T-helper 1 cell (primary cell): ENCODE results near the gene LIN7C.

Source experiments
- DNase-seq, 5 donors: peaks; one replicate each; pipeline ENCODE4 v3.0.0-alpha.2; 2012 to 2020

Gene LIN7C

DNA sequence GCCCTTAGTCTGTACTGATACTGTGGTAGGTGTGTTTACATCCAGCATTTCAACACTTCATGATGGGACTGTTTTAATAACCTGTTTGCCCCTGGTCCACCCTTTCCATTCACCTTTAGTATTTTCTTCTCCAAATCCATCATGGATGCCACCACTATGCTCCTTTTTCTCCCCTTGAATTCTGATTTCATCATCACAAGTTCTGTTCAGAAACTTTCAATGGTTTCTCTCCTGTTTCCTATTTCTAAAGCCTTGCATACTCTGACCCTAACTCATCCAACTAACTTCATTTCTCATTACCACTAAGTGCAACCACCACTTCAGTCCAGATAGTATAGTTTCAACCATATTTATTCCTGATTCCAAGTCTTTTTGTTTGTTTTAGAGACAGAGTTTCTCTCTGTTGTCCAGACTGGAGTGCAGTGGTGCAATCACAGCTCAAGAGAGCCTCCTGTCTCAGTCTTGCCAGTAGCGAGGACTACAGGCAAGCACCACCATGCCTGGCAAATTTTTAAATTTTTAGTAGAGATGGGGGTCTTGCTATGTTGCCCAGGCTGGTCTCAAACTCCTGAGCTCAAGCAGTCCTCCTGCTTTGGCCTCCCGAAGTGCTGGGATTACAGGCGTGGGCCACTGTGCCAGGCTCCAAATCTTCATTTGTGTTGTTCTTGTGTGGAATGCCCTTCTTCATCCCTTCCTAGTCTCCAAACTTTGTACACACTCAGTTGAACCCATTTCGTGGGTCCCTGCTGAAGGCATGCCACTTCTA, 1.2 kb upstream of the LIN7C start:
- DNase-seq = peak in 1 of 5 donors; percentile 0

DNA sequence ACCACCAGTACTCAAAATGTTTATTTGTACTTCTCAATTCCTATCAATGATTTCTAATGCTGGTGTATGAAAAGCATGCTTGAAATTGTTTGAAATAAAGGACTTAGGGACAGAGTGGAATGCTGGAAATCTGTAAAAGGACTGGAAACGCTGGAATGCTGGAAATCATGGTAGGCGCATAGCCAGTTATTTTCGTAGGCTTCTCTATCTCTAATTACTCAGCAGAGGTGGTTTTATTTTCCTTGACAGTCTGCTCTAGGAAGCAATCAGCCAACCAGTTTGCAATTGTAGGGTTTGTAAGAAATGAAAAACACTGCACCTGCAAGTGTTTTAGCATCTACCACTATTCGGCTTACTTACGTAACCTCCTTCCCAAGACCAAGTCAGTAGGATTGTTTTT, 788 bp downstream of the LIN7C start:
- DNase-seq = no peak

DNA sequence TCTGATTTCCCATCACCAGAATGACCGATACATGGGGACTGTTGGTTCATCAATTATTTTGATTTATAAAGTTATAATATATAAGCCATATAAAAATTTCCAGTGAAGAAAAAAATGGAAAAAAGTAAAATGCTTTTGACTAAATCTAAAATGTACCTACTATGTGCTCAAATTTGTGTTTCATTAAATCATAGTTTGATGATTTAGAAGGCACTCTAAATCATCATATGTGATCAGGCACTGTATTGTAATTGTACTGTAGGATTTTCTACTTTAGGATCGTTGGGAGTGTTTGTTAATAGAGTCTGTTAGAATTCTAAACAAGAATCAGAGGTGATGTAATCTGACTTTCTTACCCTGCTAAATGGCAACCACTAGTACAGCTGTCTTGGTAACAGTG, 2.4 kb downstream of the LIN7C start:
- no peak for DNase-seq

DNA sequence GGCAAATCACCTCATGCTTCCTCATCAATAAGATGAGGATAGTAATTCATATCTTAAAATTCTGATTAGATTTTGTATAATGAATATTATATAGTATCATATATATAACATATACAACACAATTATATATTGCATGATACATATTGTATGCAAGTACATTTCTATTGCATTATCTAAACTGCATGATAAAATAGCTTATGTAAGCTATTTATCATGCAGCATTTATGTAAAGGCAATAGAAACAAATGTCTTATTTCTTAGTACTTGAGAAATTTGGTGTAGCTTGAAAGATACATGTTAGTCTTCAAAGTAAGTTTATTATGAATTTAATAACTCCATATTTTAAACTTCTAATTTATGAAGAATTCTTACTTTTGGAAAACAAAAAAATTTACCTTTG, 5.5 kb downstream of the LIN7C start:
- DNase-seq = no peak

DNA sequence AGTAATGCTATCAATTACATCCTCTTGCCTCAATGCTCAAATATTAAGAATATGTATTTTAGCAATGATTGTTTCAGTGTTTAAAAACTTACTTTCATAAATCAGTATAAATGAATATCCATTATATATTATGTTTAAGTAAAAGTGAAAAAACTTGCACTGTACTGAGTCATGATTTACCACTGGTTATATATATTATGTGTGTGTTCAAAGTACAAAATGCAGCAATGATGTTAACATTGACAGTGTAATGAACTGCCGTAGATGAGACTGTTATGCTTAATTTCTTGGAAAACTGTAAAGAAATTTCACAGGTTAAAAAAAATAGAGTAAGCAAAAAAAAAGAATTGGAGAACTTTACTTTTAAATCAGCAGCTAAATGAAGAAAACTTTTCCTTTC, 8.7 kb downstream of the LIN7C start:
- no peak for DNase-seq

DNA sequence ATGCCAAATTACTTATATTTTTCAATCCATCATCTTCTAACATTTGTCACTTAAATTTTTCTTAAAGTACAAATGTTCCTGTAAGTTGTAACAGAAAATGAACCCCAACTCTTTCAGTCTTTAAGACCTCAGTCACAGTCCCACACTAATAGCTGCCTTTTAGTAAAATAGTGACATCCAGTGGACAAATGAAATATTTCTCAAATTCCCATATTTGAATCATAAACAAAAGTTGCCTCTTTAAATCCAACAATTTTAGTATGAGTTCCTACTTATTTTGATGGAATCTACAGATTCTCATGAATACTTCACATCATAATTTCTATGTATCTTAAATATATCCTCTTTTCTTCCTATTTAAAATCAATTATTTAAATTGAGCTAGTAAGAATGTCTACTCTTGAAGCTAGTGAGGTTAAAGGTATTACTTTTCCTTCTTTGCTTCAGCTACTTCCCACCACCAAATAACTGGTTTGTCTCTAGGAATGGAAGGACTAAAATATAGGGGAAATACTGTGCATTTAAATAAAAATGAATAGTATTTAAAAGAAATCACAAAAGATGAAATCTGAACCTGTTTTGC, 9.2 kb downstream of the LIN7C start:
- peak in 1 of 5 donors; percentile 9 for DNase-seq

DNA sequence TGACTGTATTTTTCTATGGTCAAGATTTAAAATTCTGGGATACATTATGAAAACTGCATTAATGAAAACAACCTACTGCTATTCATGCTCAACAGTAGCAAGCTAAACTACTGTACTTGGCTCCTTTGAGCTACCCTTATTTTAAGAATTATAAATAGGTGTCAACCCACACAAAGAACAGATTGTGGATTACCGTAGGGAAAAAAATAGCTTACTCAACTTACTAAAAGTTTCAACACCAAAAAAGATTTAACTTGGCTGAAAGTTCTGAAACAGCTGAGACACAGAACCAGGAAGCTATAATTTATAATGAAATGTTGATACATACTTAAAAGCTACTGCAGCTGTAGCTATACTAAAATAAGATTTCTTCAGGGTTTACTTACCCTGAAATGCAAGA, 10.1 kb downstream of the LIN7C start:
- DNase-seq = no peak

DNA sequence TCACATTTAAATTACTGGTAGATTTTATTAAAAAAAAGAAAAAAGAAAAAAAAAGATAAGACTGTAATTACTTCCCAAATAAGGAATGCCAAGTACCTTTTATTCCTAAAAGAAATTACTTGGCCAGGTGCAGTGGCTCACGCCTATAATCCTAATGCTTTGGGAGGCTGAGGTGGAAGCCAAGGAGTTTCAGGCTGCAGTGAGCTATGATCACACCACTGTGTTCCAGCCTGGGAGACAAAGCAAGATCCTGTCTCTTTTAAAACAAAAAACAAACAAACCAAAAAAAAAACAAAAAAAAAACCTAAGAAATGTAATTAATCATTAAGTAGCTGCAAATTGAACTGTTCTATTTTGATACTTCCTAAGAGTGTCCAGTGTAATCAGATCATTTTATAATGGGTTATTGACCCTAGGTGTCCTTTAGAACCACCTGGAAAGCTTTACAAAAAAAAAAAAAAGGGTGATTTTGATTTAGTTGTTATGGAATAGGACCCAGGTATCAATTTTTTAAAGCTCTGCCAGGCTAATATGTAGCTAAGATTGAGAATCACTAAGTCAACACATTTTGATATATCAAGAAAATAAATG, 10.8 kb downstream of the LIN7C start:
- no peak for DNase-seq

DNA sequence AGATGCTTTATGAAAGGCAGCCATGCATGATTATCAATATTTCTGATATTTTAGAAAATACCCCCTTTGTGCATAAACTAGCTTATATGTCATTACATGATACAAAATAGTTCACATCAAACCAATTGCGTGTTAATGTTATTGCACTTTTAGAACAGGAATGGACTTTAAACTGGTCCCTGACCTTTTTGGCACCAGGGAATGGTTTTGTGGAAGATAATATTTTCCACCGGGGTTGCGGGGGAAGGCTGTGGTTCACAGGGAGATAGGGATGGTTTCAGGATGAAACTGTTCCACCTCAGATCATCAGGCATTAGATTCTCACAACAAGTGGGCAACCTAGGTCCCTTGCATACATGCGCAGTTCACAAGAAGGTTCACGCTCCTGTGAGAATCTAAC, 17.5 kb downstream of the LIN7C start:
- no peak for DNase-seq

DNA sequence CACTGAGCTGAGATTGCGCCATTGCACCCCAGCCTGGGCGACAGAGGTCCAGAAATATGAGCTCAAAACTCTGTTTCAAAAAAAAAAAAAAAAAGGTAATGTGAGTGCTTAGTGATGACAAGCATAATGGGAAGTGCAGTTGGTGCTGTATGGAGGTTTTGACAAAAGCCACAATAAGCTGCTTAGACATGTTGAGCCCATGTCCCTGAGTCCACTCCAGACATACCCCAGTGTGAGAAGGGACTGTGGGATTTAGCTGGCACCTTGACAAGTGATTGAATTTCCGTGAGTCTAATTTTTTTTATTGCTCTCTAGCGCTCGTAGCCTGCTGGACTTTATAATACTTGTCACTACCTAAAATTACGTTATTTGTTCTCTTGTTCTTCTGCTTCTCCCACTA, 18.9 kb downstream of the LIN7C start:
- DNase-seq = no peak

DNA sequence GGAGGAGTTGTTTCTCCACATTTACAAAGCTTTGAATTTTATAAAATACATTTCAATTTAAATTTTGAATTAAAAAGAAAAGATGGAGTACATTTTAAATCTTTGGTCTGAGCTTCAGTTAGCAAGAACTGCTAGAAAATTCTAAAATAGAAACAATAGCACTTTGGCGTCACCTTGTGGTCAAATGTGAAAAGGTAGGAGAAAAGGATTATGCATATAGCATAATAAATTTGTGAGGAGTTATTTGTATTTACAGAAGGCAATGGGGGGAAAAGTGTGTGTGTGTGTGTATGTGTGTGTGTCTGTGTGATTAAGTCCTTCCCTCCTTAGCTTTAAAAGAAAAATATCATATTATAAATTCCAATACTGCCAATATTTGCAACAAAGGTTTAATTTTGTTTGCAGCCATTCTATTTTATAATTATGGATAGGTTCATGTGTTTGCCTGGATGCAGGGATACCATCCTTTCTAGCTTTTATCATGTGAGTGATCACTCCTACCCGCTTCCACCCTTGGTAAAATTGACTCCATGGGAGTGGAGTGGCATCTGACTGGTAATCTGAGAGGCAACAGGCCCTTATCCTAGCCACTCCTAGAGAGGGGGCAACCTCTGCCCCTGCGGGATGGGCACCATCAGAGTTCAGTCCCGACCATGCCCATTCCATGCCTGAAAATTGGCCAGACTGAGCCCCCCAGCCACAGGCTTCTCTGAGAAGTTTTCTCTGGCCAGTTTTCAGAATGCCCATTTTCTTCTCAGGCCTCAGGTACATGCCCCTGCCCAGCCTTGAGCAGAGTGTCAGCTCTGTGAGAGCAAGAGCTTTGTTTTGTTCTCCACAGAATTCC, 20.4 kb downstream of the LIN7C start:
- peak in 3 of 5 donors; percentile 15 to 42 (median 29) for DNase-seq

DNA sequence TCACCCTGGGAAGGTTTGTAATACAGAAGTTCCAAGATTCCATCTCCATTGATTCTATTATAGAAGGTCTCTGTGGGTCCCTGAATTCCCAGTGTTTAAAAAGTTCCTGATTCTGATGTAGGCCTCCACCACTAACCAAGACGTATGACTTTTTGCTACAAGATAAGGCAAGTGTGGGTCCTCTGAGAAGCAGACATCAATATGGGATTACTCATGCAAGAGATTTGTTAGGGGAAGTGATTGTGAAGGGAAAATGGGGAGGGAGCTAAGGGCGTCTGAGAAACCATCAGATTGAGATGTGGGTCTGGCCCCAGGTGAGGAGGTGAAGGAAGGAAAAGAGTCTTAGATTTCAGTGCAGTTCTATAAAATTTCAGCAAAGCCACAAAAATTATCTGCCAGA, 23.8 kb downstream of the LIN7C start:
- DNase-seq = no peak

DNA sequence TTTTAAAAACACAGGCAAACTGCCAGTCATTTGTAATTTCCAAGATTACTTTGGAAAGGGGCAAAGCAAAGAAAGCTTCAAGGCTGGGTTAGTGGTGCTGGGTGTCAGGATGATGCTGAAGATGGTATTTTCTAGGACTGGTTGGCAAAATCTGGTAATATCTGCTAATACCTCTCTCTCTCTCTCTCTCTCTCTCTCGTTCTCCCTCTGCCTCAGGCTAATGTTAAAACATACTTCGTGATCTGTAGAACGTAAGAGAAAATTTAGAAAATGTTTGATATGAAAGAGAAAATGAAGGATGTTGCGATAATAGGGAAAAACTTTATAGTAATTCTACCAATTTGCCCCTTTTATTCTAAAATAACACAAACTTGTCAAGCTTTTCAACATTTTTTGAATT, 24.6 kb downstream of the LIN7C start:
- DNase-seq = no peak

DNA sequence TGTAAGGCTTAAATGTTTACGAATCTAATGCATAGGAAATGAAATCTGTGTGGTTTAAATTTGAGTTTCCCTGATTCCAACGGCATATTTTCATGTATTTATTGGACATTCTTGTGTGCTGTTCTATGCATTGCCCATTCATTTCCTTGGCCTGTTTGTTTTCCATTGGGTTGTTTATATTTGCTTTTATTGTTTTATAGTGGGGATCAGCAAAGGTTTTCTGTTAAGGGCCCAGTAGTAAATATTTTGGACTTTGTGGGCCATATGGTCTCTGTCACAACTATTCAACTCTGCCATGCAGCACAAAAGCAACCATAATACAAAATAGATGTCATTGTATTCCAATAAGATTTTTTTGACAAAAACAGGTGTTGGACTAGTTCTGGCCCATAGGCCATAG, 28.7 kb downstream of the LIN7C start:
- no peak for DNase-seq

DNA sequence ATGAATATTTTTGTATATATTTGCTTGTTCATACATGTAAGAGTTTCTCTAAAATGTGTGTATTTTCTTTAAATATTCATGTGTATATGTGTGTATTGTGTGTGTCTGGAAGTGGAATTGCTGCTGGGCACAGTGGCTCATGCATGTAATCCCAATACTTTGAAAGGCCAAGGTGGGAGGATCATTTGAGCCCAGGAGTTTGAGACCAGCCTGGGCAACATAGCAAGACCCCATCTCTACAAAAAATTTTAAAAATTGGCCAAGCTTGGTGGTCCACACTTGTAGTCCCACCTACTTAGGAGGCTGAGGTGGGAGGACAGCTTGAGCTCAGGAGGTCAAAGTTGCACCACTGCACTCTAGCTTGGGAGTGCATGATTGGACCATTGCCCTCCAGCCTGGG, 29.3 kb downstream of the LIN7C start:
- DNase-seq = no peak

DNA sequence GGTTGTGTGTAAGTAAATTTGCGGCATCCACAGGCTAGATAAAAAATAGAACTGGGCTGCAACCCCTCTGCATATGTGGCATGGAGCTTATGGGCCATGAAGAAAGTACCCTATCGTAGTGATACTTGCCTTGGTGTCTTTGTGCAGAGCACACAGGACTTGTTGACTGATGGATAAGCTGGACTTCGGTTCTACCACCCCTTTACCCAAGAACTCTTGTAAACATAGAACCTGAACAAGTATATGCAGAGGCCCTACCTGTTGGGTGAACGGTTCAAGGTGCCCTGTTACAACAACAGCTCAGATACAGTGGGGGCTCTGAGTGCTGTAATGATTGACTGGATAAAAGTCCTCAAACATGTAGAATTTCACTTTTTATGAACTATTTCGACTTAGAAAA, 30.9 kb downstream of the LIN7C start:
- DNase-seq = no peak

DNA sequence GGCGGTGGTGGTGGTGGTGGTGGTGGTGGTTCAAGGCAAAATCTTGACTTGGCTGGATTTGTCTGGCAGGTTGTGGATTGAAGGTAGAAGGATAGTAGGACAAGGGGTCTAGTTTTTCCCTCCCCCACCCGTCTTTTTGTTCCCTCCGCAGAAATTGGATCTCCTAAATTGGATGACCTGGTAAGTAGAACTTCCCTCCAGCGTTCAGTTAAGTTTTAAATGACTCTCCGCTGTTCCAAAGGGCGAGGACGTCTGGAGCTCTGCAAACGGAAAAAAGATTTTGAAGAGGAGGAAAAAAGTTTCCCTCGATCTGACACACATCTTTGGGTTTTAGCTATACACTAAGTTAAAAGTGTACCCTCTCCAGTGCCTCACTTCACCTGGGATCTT, 33.6 kb downstream of the LIN7C start:
- no peak for DNase-seq

DNA sequence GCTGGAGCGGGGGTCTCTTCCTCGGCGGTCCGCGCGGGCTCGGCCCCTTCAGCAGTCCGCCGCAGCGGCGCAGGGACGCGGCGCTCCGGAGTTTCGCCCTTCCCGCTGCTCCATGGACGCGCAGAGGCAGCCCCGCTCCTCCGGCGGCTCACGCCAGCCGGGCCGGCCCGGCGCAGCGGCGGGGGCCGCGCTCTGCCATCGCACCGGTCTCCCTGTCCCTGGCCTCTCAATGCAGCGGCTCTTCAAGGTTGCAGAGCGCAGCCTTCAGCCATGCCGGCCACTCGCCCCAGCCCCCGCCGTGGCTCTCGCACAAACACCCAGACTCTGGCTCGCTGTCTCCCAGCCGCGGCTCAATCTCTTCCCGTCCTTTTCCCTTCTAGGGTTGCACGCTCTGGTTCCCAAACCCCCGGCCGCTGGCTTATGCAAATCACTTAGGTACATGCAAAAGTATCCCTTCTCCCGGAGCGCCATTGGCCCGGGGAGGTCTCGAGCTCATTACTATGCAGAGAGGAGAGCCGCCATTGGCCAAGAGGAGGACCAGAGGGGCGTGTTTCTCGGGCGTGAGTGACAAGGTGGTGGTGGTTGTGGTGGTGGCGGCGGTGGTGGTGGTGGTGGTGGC, 34.1 kb downstream of the LIN7C start, which contains the start of gene LGR4:
Gene LGR4 (minus strand): TSS at position 393 of the 619 bp plus-strand sequence. CDS start 488 bp downstream, outside the sequence.
- DNase-seq = peak; percentile 38 to 60 (median 53)

DNA sequence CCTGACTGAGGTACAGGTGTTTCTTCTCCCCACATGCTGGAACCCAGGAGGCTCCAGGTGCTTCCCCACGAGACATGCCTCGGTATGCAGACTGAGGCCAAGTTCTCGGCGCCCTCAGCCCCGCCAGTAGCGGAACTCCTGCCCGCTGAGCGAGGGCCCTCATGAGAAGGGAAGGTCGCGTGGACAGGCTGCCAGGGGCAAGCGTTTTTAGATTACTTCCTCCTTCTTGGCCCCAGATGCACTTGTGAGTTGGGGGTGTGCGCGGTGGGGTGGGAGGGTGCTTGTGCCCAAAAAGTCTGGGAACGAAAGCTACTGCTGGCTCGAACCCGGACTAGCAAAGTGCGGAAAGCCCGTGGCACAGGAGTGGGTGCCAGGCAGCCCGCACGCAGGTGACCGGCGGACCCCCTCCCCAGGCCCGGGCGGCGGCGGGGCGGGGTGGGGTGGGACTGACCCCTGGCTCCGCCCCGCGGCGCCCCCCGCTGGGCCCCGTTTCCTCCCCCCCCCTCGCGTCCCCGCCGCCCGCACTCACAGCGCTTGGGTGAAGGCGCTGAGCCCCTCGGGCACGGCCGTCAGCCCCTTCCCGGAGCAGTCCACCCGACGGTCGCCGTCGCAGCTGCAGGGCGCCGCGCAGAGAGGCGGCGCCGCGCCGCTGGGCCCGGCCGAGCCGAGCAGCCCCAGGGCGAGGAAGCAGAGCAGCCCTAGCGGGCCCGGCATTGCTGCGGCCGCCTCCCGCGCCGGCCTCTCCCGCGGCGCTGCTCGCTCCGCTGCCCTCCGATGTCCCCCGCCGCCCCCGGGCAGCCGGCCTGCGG, 34.8 kb downstream of the LIN7C start:
- peak in 2 of 5 donors; percentile 12 to 17 for DNase-seq

DNA sequence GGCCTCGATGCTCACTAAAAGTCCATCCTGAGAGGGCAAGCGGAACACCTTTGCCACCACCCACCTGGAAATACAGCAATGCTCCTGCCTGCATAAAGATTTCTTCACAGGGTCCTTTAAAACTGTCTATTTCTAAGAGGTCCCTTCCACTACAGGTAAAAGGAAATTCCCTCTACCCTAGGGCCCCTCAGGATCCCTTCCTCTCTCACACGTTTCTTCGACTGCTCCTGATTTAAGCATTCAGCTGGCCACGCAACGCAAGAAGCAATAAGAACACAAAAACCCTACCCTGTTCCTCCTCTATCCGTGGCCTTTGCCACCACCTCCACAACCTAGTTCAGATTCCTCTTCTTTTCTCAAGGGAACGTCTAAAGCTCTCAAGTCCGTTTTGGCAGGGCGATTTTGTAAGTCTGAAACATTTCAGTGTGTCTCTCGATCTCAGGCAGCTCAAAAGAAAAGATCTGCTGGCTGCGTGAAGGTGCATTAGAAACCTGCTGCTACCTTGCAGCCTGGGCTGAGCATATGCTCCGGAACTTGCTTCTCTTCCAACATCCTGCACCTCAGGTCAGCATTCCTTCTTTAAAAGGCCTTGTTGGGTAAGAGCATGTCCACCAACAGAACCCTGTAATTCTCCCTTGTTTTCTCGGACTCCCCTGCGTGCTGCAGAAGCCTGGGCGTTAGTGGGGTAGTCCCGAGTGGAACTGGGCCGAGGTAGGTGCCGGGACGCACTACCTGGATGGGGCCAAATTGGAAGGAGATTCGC, 35.6 kb downstream of the LIN7C start:
- DNase-seq = no peak

DNA sequence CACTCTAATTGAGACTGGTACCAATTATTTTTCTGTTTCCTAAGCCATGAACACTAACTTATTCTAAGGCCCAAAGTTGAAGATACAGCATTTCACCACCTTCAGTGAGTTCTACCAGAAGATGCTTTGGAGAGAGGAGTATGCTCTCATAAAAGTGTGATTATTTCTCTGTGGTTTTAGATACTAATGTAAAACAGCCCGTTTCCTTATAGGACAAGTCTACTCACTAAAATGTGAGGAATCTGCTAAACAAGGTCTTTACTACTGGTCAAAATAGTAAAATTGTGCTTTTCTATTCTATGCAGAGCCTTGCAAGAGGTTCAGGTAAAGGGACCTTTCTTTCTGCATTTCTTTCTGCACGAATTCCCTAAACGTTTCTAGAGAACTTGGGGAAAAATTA, 36.4 kb downstream of the LIN7C start:
- DNase-seq = no peak
